ENCODE results near the gene IRF4.

IRF4 gene

GRCh38 chr6:353642-354614 lies 37.6 kb upstream of the IRF4 start:
- no peak for FAIRE-seq
- no peak for DNase-seq (ENCODE audit: low spot score)

- FAIRE-seq = no peak
- DNase-seq (ENCODE audit: low spot score) = no peak
These were observed 36.8 kb upstream of the IRF4 start for GRCh38 chr6:354631-355280.

- DNase-seq (ENCODE audit: low spot score) (no peak), FAIRE-seq (no peak)
These were observed 36.0 kb upstream of the IRF4 start for GRCh38 chr6:355373-356208.

GRCh38 chr6:356828-357251 lies 34.7 kb upstream of the IRF4 start:
- FAIRE-seq = no peak
- DNase-seq (ENCODE audit: low spot score) = no peak

- DNase-seq (ENCODE audit: low spot score) (no peak), FAIRE-seq (no peak)
These were observed 34.2 kb upstream of the IRF4 start for GRCh38 chr6:357261-357790.

- no peak for DNase-seq (ENCODE audit: low spot score)
- no peak for FAIRE-seq
These were observed 33.7 kb upstream of the IRF4 start for GRCh38 chr6:357791-358341.

- FAIRE-seq (no peak), DNase-seq (ENCODE audit: low spot score) (no peak)
These were observed 33.1 kb upstream of the IRF4 start for GRCh38 chr6:358432-358831.

GRCh38 chr6:358847-359246 lies 32.7 kb upstream of the IRF4 start:
- DNase-seq (ENCODE audit: low spot score) (no peak), FAIRE-seq (no peak)

GRCh38 chr6:359261-360035 lies 32.1 kb upstream of the IRF4 start:
- DNase-seq (ENCODE audit: low spot score) (no peak), FAIRE-seq (no peak)

GRCh38 chr6:360349-360748 lies 31.2 kb upstream of the IRF4 start:
- FAIRE-seq (no peak), DNase-seq (ENCODE audit: low spot score) (no peak)

- FAIRE-seq (no peak), DNase-seq (ENCODE audit: low spot score) (no peak)
These were observed 30.7 kb upstream of the IRF4 start for GRCh38 chr6:360764-361373.

- no peak for DNase-seq (ENCODE audit: low spot score)
- FAIRE-seq = no peak
These were observed 30.0 kb upstream of the IRF4 start for GRCh38 chr6:361411-362132.

- FAIRE-seq (no peak), DNase-seq (ENCODE audit: low spot score) (no peak)
These were observed 29.2 kb upstream of the IRF4 start for GRCh38 chr6:362231-362923.

- FAIRE-seq (no peak), DNase-seq (ENCODE audit: low spot score) (no peak)
These were observed 28.7 kb upstream of the IRF4 start for GRCh38 chr6:362924-363249.

GRCh38 chr6:363291-363690 lies 28.3 kb upstream of the IRF4 start:
- no peak for FAIRE-seq
- no peak for DNase-seq (ENCODE audit: low spot score)

- FAIRE-seq (no peak), DNase-seq (ENCODE audit: low spot score) (no peak)
These were observed 27.6 kb upstream of the IRF4 start for GRCh38 chr6:363909-364308.

GRCh38 chr6:364609-365540 lies 26.7 kb upstream of the IRF4 start:
- DNase-seq (ENCODE audit: low spot score) = no peak
- no peak for FAIRE-seq

GRCh38 chr6:365835-366234 lies 25.7 kb upstream of the IRF4 start:
- FAIRE-seq = no peak
- DNase-seq (ENCODE audit: low spot score) = no peak
